HepG2 (cell line): ENCODE data around the gene TRIM7. TPM values are rescaled to one million over a fixed set of nuclear protein-coding genes. Genes with fewer than 3 reads are reported as not detected.

Source experiments
- ATAC-seq: fragments of 200-7000 bp; cut with Tn5 transposase; 3 replicates; pipeline ENCODE4 v1.9.1; 2020; ENCODE audit warnings: mild to moderate bottlenecking, moderate library complexity
- BruUV-seq: library from RNA; stranded (reverse); fragments of 400-500 nt; replicated peaks from 2 replicates; lab custom pipeline; 2021; lab: Mats Ljungman, UMichigan
- CTCF ChIA-PET: fragments of 300-600 bp; formaldehyde crosslinking; extraction: SDS; loops from one replicate; lab custom pipeline; 2021; ENCODE audit warnings: low total read pairs, inconsistent platforms, low intra/inter-chr PET ratio; lab: Yijun Ruan, JAX
- POLR2A ChIA-PET: fragments of 350-600 bp; sonication (Branson Sonifier 250); formaldehyde crosslinking; loops from one replicate; lab custom pipeline; 2020; ENCODE audit warnings: antibody characterized with exemption, inconsistent platforms; lab: Yijun Ruan, JAX
- DNase-seq: peaks from one replicate; pipeline ENCODE4 v3.0.0-alpha.2; 2015; ENCODE audit warnings: low spot score
- FAIRE-seq: peaks from 3 replicates; lab custom pipeline; 2011; peaks lifted over from hg19 to GRCh38; lab: Jason Lieb, UNC
- H2AFZ ChIP-seq: one replicate; pipeline ENCODE4 v1.6.1; 2011; ENCODE audit warnings: low read length, inconsistent platforms
- H3K27ac ChIP-seq: fragments of 300-600 bp; 3 replicates; pipeline ENCODE4 v1.8.0; 2011; ENCODE audit warnings: mixed run types, mild to moderate bottlenecking, mixed read lengths, low read length, inconsistent platforms; ENCODE audit not compliant: insufficient read depth; ENCODE audit errors: extremely low read length
- H3K27me3 ChIP-seq, 2 experiments: fragments of 200-600 bp in 1 of 2; 2 replicates in 1 of 2; 3 replicates in 1 of 2; pipeline versions ENCODE4 v1.6.0 to v1.8.0; 2011; ENCODE audit warnings: low read length in 2 of 2, mild to moderate bottlenecking in 2 of 2, moderate library complexity in 2 of 2, inconsistent platforms in 1 of 2; ENCODE audit not compliant: insufficient read depth in 2 of 2, control insufficient read depth in 1 of 2
- H3K36me3 ChIP-seq, 2 experiments: fragments of 200-600 bp in 1 of 2; replicated peaks in 1 of 2; 2 replicates in 1 of 2; 3 replicates in 1 of 2; pipeline versions ENCODE4 v1.5.1 to v1.8.0; 2011; ENCODE audit warnings: low read length in 2 of 2, inconsistent platforms in 1 of 2; ENCODE audit not compliant: insufficient read depth in 2 of 2, control insufficient read depth in 1 of 2
- H3K4me1 ChIP-seq: 2 replicates; pipeline ENCODE4 v1.5.1; 2012; ENCODE audit warnings: low read length, inconsistent platforms; ENCODE audit not compliant: insufficient read depth
- H3K4me2 ChIP-seq: 2 replicates; pipeline ENCODE4 v1.6.0; 2011; ENCODE audit warnings: low read depth, low read length, inconsistent platforms
- H3K4me3 ChIP-seq, 3 experiments: fragments of 200-600 bp in 1 of 3; sonication (generic), shearing (Covaris generic) in 1 of 3; replicated peaks in 1 of 3; 2 replicates each; pipeline ENCODE4 v1.5.1; 2011 to 2016; ENCODE audit warnings: low read length in 3 of 3, inconsistent platforms in 2 of 3, low read depth in 2 of 3, mild to moderate bottlenecking in 2 of 3, control low read depth in 1 of 3, mixed read lengths in 1 of 3; ENCODE audit not compliant: insufficient read depth in 1 of 3
- H3K79me2 ChIP-seq: one replicate; pipeline ENCODE4 v1.6.1; 2011; ENCODE audit warnings: low read length, inconsistent platforms; ENCODE audit not compliant: insufficient read depth
- H3K9ac ChIP-seq: 2 replicates; pipeline ENCODE4 v1.6.0; 2011; ENCODE audit warnings: mild to moderate bottlenecking, low read depth, low read length, inconsistent platforms; ENCODE audit not compliant: insufficient read depth
- H3K9me3 ChIP-seq: 2 replicates; pipeline ENCODE4 v1.5.1; 2012; ENCODE audit warnings: mild to moderate bottlenecking, low read length
- H4K20me1 ChIP-seq: 2 replicates; pipeline ENCODE4 v1.6.0; 2011; ENCODE audit warnings: inconsistent platforms, mild to moderate bottlenecking, low read length, moderate library complexity; ENCODE audit not compliant: insufficient read depth
- AGO1 ChIP-seq: fragments of 200-400 bp; formaldehyde crosslinking; IDR thresholded peaks from 2 replicates; pipeline ENCODE4 v1.6.1; 2017; ENCODE audit warnings: mild to moderate bottlenecking, low read depth, low read length, moderate library complexity; ENCODE audit not compliant: poor library complexity, severe bottlenecking
- DNMT3B ChIP-seq: conservative IDR thresholded peaks from 2 replicates; pipeline ENCODE4 v1.6.1; 2016; ENCODE audit warnings: missing biosample characterization, control low read depth
- IRX3 ChIP-seq: sonication (generic); formaldehyde crosslinking; IDR thresholded peaks from 2 replicates; pipeline ENCODE4 v1.8.1; 2023; ENCODE audit warnings: mild to moderate bottlenecking, low read depth, missing genetic modification reagents, borderline replicate concordance
- POGZ ChIP-seq: sonication (generic); formaldehyde crosslinking; IDR thresholded peaks from 2 replicates; pipeline ENCODE4 v1.4.0; 2020; ENCODE audit warnings: mild to moderate bottlenecking, missing genetic modification reagents
- RCOR2 ChIP-seq: IDR thresholded peaks from 2 replicates; pipeline ENCODE4 v1.6.1; 2016; ENCODE audit warnings: missing biosample characterization, missing genetic modification reagents
- STAG1 ChIP-seq: sonication (generic); formaldehyde crosslinking; IDR thresholded peaks from 2 replicates; pipeline ENCODE4 v1.4.0; 2020; ENCODE audit warnings: missing genetic modification reagents
- TCF7L2 ChIP-seq: IDR thresholded peaks from 2 replicates; pipeline ENCODE4 v1.6.1; 2011; ENCODE audit warnings: mild to moderate bottlenecking, low read depth, low read length, moderate library complexity
- ZNF138 ChIP-seq: sonication (generic); formaldehyde crosslinking; IDR thresholded peaks from 2 replicates; pipeline ENCODE4 v1.5.0; 2020; ENCODE audit warnings: mild to moderate bottlenecking, low read depth, missing genetic modification reagents
- ZNF670 ChIP-seq: sonication (generic); formaldehyde crosslinking; IDR thresholded peaks from 2 replicates; pipeline ENCODE4 v1.8.0; 2022; ENCODE audit warnings: mild to moderate bottlenecking, missing genetic modification reagents, borderline replicate concordance
- WGBS: methylation state at CpG from one replicate; pipeline ENCODE4 v1.1.6; 2017; ENCODE audit warnings: low lambda C conversion rate; 5-methylcytosine and 5-hydroxymethylcytosine counted together
- in situ Hi-C: cut with HindIII; loops from 2 replicates; pipeline ENCODE4 v1.10.0; 2017; ENCODE audit warnings: low pct_unique_long_range_greater_than_20kb; ENCODE audit not compliant: extremely low pct_ligation_motif_present
- intact Hi-C: fragments of 100-400 bp; cut with micrococcal nuclease; formaldehyde crosslinking; loops from one replicate; pipeline ENCODE4 v1.10.0; 2022; ENCODE audit not compliant: unreplicated experiment
- polyA plus RNA-seq, 8 experiments: library from polyadenylated mRNA; depleted of rRNA in 3 of 8; stranded (reverse) in 7 of 8; unstranded in 1 of 8; fragments of >200 nt; fragmentation: Illumina TruSeq in 4 of 8; extraction: Trizol in 4 of 8; gene quantifications; 2 replicates each; pipeline versions ENCODE4 v1.2.1 to v1.2.3, GENCODE V29; 2011 to 2016; ENCODE audit warnings: low read depth in 4 of 8, missing spikeins in 1 of 8, mixed read lengths in 1 of 8; ENCODE audit not compliant: insufficient read depth in 1 of 8
- total RNA-seq, 5 experiments: library from RNA; depleted of rRNA; stranded (reverse); fragments of >200 nt; fragmentation: Illumina TruSeq; extraction: Trizol; gene quantifications; 2 replicates each; pipeline ENCODE4 v1.2.3, GENCODE V29; 2016; ENCODE audit warnings: low read depth in 1 of 5
- TF ChIP-seq, protein P1 (sequence below): sonication (generic); formaldehyde crosslinking; IDR thresholded peaks from 2 replicates; pipeline ENCODE4 v1.8.1; 2022; ENCODE audit warnings: mild to moderate bottlenecking, missing genetic modification reagents
- TF ChIP-seq, protein P2 (sequence below), 2 experiments: fragments of 450-650 bp in 1 of 2; sonication (generic) in 1 of 2; formaldehyde crosslinking in 1 of 2; IDR thresholded peaks; 2 replicates each; pipeline versions ENCODE4 v1.6.1 to v1.8.0; 2016 to 2022; ENCODE audit warnings: antibody characterized with exemption in 1 of 2, mild to moderate bottlenecking in 1 of 2, missing genetic modification reagents in 1 of 2
- TF ChIP-seq, protein P3 (sequence below): sonication (generic); formaldehyde crosslinking; IDR thresholded peaks from 2 replicates; pipeline ENCODE4 v1.4.0; 2020; ENCODE audit warnings: missing genetic modification reagents

The TRIM7 gene
- total and polyA plus RNA-seq, 2 of the 13 experiments (the other 11 are each of a cell fraction or from before 2014, with no cell fraction given) = 0.13 TPM; not detected in 1

DNA sequence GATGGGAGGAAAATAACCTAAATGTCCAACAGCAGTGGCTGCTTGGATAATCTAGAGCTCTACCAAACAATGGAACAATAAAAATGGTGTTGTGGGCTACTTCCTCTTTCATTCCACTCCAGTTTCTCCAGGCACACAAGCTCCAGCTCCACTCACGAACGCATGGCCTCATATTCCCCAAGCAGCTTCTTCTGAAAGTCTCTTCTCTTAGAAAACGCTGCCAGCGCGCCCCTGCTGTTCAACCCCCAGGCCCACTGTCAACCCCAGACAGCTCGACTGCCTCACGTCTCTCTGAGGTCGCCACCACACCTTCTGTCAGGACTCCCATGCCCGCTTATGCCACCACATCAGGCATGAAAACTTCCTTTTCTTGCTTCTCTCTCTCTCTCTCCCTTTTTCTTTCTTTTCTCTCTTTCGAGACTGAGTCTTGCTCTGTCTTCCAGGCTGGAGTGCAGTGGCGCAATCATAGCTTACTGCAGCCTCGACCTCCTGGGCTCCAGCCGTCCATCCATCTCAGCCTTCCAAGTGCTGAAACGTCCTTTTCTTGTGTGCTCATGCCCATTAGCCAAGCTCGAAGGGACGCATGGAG is 41.4 kb downstream of the TRIM7 start:
- no peaks in the 10 kb centered on the region for H3K27me3 ChIP-seq
- no TSS peak for BruUV-seq
- CTCF ChIA-PET = no interaction called here
- ATAC-seq = no peak
- no peak for FAIRE-seq
- intact Hi-C loops (no loop called here), in situ Hi-C loops (no loop called here)
- no peaks in the 10 kb centered on the region for H3K9me3 ChIP-seq
- WGBS = 62% methylated on average over 16 of the region's 16 CpGs
- no peak overlapping the region for H3K9ac ChIP-seq
- H4K20me1 ChIP-seq = no peaks in the 10 kb centered on the region
- H2AFZ ChIP-seq = no peak overlapping the region
- no peaks in the 10 kb centered on the region for H3K79me2 ChIP-seq
- H3K27ac ChIP-seq = no peak overlapping the region
- no peaks in the 10 kb centered on the region for H3K36me3 ChIP-seq
- peak overlapping the region in 1 of 3 experiments; percentile 34; a peak in 1 of 6 replicates for H3K4me3 ChIP-seq
- H3K4me2 ChIP-seq = peak overlapping the region; percentile 52
- POLR2A ChIA-PET = no interaction called here
- no peak for DNase-seq
- H3K4me1 ChIP-seq = peaks cover 44% of the 10 kb centered on the region
- TF ChIP-seq, protein P1, sequence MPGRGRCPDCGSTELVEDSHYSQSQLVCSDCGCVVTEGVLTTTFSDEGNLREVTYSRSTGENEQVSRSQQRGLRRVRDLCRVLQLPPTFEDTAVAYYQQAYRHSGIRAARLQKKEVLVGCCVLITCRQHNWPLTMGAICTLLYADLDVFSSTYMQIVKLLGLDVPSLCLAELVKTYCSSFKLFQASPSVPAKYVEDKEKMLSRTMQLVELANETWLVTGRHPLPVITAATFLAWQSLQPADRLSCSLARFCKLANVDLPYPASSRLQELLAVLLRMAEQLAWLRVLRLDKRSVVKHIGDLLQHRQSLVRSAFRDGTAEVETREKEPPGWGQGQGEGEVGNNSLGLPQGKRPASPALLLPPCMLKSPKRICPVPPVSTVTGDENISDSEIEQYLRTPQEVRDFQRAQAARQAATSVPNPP = no peak
- TF ChIP-seq RCOR2 (CRISPR knock-in tag) (no peak), ZNF670 (no peak), ZNF138 (CRISPR knock-in tag) (no peak), TCF7L2 (no peak), POGZ (CRISPR knock-in tag) (no peak), IRX3 (no peak), AGO1 (no peak), STAG1 (CRISPR knock-in tag) (no peak), DNMT3B (no peak)
- TF ChIP-seq, protein P2, sequence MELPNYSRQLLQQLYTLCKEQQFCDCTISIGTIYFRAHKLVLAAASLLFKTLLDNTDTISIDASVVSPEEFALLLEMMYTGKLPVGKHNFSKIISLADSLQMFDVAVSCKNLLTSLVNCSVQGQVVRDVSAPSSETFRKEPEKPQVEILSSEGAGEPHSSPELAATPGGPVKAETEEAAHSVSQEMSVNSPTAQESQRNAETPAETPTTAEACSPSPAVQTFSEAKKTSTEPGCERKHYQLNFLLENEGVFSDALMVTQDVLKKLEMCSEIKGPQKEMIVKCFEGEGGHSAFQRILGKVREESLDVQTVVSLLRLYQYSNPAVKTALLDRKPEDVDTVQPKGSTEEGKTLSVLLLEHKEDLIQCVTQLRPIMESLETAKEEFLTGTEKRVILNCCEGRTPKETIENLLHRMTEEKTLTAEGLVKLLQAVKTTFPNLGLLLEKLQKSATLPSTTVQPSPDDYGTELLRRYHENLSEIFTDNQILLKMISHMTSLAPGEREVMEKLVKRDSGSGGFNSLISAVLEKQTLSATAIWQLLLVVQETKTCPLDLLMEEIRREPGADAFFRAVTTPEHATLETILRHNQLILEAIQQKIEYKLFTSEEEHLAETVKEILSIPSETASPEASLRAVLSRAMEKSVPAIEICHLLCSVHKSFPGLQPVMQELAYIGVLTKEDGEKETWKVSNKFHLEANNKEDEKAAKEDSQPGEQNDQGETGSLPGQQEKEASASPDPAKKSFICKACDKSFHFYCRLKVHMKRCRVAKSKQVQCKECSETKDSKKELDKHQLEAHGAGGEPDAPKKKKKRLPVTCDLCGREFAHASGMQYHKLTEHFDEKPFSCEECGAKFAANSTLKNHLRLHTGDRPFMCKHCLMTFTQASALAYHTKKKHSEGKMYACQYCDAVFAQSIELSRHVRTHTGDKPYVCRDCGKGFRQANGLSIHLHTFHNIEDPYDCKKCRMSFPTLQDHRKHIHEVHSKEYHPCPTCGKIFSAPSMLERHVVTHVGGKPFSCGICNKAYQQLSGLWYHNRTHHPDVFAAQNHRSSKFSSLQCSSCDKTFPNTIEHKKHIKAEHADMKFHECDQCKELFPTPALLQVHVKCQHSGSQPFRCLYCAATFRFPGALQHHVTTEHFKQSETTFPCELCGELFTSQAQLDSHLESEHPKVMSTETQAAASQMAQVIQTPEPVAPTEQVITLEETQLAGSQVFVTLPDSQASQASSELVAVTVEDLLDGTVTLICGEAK (IDR thresholded peaks at IDR 0.05) = no peak
- TF ChIP-seq, protein P2 (CRISPR knock-in tag; IDR thresholded peaks at IDR 0.05) = no peak
- TF ChIP-seq, protein P3, sequence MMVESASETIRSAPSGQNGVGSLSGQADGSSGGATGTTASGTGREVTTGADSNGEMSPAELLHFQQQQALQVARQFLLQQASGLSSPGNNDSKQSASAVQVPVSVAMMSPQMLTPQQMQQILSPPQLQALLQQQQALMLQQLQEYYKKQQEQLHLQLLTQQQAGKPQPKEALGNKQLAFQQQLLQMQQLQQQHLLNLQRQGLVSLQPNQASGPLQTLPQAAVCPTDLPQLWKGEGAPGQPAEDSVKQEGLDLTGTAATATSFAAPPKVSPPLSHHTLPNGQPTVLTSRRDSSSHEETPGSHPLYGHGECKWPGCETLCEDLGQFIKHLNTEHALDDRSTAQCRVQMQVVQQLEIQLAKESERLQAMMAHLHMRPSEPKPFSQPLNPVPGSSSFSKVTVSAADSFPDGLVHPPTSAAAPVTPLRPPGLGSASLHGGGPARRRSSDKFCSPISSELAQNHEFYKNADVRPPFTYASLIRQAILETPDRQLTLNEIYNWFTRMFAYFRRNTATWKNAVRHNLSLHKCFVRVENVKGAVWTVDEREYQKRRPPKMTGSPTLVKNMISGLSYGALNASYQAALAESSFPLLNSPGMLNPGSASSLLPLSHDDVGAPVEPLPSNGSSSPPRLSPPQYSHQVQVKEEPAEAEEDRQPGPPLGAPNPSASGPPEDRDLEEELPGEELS (CRISPR knock-in tag) = no peak
- TF ChIP-seq, all 625 proteins: peak for 0
